HG03175 (cell line): ENCODE results near the gene NFIA.

Experiments
- ATAC-seq: cut with Tn5 transposase; IDR thresholded peaks from one replicate; pipeline ENCODE4 v1.9.1; 2021; ENCODE audit warnings: mild to moderate bottlenecking, moderate library complexity; ENCODE audit not compliant: unreplicated experiment

NFIA gene

DNA sequence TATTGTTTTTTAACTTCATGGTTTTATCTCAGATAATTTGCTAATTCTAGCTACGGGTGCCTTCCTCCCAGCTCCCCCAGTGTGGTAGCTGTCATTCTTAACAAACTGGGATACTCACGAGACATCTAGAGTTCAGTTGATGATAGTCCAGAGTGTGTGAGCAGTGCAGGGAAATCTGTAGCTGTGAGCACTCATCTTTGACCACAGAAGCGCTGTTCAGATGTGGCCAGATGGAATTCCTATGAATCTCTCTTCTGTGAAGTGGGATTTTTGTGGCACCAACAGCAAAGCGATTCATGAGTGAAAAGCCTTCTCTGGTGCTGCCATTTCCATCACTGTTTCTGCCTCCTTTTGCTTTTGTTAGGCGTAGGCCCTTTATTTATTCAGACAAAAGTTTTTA is 125.1 kb downstream of the NFIA start:
- ATAC-seq = no peak

DNA sequence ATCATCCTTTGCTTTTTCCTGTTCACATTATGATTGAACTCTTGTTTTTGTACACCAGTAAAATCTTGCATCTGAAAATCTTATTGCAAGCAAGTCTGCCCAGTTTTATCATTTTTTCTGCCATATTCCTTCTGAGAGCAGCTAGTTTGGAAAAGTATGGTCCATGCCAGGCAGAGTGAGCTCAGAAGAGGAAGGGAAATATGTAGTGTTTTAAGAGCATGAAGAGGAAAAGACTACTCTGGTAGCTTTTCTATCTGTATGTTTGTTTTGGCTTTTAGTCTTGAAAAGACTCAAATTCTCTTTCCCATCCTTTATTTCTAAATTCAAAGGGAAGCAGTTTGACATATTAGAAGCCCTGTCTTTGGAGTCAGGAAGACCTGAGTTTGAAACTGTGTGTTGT is 125.8 kb downstream of the NFIA start:
- ATAC-seq = no peak

DNA sequence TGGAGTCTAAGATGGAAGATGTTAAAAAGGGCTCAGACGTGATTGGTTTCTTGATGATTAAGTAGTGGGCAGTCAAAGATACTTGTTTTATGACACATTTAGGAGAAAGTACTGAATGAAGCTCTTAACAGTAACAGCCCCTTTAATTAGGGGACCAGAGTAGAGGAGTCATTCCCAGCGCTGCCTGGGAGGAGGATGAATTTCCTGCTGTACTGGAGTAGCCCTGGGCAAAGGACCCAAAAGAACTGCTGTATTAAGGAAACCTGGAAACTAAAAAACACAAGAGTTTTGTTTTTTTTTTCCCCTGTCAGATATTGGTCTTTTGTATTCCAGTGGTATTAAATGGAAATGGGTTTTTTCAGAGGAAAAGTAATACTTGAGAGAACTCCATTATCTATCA is 126.5 kb downstream of the NFIA start:
- no peak for ATAC-seq

DNA sequence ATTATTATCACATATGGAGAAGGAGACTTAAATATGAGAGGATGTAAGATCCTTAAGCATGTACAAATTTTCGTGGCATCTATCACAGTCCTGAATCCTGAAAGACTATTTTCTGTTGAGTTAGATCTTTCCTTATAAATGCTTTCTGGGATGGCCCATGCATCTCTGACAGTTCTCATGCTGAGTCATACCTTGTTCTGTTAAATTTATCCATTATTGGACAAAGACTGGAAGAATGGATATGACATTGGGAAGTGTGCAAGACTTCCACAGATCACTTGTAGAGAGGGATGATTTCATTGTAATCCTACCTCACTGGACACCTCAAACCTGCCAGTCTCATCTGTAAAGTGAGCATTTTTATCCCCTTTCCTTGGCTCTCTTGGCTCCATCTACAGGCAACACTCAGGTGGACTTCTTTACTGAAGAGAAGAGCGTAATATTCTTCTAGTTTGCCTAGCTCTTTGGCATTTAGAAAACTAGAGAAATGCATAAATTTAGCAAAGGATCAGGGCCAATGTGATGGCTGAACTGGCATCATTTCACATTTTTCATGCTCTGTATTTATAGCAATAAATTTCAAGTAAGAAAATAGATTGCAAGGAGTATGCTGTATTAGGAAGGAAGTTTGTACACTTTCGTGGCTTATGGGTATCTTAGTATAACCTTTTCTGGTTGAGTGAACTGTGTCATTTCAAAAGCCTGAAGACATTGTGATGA is 128.2 kb downstream of the NFIA start:
- no peak for ATAC-seq

DNA sequence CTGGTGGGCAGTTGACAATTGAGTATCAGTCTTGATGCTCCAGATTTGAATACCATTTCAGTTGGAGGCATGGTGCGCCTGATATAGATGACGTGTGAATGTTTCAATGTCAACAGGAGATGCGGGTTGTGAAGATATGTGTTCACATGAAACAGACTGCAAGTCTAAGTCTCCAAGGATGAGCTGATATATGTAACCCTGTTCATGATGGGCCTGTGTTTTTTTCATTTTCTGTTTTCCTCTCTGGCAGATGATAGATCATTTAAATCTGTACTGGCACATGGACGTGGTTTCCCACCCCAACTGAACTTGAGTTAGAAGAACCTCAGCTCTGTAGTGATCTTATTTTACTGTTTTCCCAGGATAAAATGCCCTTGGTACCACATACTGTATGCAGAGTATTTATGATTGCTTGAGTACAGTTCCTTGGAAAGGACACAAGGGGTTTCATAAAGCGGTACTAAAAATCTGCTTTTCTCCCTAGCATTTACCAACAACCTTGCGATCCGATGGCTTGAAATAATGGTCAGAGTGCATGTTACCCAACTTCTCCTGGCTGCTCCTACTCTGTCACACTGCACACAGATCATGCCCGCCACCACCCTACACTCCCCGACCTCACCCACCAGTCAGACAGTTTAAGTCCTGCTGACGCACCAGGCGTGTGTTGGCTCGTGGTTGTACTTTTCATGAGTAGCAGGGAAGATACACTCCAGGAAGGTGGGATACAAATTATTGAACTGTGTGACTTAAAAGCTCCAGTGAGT is 131.1 kb downstream of the NFIA start:
- ATAC-seq = no peak

DNA sequence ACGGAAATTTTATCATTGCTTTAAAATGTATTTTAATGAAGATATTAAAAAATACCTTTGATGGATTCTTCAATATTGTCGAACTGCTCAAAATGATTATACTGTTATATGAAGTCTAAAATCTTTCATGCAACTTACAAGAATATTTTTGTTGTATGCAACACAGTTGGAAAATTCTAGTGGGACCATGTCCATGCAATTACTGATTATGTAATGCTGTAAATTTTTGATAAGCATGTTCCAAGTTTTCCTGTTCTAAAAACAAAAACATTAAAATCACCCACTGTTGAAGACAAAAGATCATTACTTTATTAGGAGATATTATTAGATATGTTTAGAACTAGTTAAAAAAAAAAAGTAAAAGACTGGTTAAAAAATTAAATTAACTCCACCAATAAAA is 132.8 kb downstream of the NFIA start:
- no peak for ATAC-seq

DNA sequence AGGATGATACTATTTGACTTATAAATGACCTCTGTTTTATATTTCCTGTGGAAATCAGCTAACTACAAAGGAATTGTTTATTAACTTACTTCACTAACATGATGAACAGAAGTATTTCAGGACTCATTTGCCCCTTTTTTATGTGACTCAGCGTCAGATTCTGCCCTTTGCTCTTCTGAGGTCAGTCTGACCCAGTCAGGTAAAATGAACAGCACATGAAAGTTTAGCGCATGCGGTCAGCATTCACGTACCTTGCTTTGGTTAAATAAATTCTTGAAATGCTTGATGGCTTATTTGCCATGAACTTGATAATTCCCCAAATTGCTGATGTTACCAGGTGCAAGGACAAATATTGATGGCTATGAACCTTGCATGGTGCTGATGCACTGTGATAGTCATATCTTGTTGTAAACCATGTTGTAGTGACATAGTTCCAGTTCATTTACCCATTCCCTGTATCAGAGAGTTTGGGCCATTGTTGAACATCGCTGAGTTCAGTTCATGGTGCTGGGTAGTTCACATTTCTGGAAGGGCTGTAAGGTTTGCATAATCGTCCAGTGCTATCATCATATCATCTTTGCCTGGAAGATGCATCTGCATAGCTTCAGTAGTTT is 133.4 kb downstream of the NFIA start:
- no peak for ATAC-seq

DNA sequence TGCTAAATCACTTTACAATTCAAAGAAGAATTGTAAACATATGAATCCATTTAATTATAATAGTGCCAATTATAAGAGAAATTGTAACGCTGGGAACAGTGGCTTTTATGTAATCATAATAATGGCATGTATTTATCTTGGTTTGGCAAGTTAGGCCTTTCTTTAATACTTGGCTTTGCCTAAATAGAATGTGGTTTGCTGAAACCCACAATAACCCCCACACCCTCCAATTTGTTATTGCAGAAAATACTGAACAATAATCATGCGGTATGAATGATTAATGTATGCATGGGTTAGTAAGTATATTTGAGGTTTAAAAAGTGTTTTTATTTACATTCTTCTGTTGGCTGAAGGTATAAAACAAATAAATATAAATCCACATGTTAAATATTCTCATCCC is 138.2 kb downstream of the NFIA start:
- no peak for ATAC-seq

DNA sequence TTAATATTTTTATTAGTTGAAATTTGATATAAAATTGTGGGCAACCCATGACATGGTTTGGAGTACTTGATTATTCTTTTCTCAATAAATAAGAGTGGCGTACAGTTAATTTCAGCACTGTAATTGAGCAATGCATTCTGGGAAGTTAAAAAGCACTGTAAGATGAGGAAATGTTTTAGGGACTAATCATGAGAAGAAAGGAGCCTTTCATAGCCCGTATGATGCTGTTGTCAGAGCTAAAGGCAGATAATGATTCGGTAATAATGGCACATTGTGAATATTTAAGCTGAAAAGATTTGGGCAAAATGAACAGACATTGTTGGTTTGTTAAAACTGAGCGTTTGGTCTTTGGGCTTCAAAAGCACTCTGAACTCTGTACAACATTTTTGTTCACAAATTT is 139.3 kb downstream of the NFIA start:
- ATAC-seq = no peak

DNA sequence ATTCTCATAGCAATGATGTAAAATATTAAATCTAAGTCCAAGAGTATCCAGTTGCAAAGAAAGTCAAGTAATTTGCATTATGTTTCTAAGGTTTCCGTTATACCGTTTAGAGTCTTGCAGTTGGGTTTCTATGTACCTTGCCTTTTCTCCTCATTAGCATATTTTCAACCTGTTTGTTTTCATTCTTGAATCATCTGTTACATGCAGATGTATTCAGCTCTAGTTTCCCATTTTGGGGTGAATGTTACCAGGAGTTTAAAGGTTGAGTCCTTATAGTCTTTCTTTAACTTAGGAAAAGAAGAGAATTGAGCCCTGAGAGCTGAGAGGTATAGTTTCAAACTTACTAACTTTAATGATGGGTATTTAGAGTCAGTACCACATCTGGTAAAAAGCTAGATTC is 139.9 kb downstream of the NFIA start:
- ATAC-seq = no peak

DNA sequence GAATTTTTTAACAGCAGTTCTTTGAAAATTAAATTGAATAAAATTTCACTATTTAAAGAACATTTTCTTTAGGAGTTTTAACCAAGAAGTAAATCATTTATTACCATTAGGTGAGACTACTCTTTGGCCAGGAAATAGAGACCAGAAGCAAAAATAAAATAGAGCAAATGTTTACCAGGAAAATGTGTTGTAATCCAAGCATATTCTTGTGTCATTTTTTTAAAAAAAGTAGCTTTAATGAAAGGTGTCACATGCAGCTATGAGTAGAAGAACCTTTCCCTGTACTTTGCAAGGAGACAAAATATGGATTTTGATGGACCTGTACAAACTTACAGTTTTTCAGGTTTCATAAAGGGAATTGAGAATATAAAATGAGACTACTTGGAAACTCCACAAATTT is 140.8 kb downstream of the NFIA start:
- no peak for ATAC-seq

DNA sequence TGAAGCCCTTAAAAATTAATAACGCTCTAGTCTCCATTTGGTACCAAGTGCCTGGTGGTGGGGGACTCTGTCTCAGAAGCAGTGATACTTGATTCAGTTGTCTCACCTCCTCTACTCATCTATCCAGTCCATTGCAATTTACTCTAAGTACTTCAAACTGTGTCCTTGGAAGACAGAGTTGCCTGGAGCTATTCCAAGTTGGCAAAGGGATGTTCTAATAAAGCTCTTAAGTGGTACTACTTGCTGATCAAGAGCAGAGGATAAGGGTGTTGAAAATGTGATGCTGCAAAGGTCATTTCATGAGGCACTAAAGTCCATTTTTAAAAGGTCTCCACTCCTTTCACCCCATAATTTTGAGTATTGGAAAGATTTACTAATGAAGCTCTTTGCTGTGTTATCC is 142.2 kb downstream of the NFIA start:
- no peak for ATAC-seq

DNA sequence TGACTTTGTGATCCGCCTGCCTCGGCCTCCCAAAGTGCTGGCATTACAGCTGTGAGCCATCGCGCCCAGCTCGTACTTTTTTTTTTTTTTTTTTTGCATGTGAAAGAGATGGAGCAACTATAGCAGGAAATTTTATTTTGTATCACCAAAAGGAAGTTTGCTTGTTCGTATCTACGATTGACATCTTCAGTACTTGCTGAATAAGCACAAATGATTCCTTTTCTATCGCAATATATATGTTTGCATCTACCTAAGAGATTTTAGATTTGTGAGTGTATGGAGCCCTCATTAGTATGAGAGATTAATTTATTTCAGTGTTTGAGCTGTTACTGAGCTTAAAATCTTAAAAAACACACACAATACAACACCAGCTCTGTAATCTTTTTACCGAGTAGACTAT is 143.1 kb downstream of the NFIA start:
- ATAC-seq = no peak

DNA sequence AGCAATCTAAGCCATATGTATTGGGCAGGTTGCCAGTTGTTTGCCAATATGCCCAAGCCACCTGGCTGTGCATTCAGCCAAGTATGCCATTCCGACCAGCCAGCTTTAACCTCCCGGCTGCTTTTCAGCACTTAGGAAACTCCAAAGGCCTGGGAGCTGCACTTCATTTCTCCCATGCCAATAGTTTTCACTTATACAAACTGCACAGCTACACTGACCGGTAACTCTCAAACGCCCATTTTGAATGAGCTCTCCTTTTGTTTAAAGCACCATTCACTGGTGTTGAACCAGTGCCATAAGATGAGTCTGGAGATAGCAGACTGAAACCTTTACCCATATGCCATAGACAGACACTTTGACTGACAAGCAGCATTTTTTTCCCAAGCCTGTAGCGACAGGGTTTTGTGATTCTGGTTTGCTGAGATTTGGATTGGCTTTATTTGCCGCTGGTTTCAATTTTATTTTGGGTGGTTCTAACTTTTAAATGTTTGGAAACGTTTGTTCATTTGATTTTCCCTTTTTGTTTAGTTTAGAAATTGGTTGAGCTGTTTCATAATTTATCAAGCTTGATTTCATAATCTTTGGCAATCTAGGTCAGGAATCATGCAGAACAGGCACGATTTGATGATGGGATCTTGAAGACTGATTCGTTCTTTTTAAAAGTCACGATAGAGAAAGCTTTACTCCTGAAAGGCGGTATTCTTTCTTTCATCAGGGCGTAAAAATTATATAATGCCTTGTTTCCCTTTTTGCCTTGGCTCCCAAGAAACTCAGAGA is 144.6 kb downstream of the NFIA start:
- ATAC-seq = no peak

DNA sequence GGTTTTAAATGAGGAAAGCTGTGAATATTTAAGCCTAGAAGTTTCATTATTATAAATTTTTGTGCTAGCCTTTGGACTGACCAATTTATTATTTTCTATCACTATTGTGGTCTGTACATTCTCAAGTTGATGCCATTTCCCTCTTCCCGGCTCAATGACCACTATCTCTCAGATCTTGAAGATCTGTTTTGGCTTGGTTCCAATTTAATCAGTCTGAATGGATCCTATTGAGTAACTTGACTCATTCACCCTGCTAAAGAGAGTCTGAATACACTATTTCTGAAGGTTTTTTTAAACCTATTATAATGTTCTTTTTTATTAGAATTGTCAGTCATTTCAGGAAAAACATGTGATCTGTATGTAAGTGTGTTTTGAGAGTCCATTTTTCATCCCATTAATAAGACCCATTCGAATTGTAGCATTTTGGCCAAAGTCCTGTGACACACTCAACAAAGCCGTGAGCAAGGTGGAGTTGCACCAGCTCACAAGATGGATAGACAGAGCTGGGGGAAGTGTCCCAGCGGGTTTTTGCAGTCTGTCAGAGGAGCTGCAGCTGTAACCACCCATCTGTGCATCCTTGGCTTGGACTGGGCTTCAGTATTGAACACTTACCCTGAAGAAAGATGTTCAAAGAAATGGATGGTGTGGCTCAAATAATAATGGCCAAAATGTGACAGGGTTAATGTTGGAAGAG is 145.6 kb downstream of the NFIA start:
- ATAC-seq = no peak

DNA sequence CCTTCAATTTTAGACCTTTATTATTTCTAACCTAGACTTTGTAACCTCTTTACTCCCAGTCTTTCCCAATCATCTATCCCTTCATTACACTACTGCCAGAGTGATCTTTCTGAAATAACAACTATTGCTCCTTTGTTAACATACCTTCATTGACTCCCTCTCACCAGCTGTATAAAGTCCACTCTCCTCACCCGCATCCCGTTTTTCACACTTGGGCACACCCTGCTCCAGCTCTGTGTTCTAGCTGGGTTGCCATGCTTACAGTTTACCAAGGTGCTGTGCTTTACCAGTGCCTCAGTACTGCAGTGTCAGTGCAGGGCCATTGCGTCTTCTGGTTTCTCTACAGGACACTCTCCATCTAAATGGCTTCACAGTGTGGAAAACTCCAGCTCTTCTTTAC is 148.2 kb downstream of the NFIA start:
- ATAC-seq = no peak

DNA sequence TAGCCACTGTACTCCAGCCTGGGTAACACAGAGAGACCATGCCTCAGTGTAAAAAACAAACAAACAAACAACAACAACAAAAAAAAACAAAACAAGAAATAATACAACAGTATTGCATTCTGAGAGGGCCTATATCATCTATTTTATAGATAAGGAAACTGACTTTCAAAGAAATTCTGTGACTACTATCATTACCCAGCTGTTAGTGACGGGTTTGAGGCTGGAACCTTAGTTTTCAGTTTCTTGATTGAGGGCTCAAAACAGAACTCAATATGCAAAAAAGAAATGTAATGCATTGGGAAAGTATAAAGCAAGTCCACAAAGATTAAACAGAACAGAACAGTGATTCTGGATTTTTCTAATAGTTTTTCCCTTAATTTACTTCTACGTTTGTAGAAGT is 149.4 kb downstream of the NFIA start:
- ATAC-seq = no peak

DNA sequence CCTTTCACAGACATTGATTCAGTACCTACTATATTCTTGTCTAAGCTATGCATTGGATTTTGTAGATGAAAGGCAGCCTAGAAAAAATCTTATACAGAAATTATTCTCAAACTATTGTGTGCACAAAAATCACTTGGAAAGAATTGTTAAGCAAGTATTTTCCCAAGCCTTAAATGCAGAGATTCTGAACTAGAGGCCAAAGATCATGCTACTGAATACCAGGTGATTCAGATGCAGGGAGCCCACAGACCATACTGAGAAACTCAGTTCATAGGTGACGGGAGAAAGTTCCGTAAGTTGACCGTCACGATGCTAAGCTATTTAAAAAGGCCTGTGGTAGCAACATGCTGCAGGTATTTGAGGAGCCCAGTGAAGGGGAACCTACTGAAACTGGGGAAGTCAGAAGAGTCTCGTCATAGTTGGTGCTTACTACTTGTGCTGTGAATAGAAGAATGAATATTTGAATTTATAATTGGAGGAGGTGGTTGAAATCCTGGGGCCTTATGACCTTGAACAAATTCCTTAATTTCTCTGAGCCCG is 150.8 kb downstream of the NFIA start:
- no peak for ATAC-seq

DNA sequence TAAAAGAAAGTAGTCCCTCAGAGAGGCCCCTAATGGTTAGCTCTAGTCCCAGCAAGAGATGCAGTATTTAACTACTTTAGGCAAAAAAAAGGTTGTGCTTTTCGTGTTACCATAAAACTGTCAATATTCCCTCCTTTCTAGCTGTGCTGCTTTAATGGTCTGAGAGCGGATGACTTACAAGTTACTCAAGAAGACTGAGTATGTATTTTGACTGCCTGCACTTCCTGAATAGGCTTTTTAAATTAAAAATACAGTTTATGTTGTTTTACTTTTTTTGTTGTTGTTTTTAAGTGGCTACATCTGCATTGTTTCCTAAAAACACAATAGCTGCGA is 152.2 kb downstream of the NFIA start:
- no peak for ATAC-seq

DNA sequence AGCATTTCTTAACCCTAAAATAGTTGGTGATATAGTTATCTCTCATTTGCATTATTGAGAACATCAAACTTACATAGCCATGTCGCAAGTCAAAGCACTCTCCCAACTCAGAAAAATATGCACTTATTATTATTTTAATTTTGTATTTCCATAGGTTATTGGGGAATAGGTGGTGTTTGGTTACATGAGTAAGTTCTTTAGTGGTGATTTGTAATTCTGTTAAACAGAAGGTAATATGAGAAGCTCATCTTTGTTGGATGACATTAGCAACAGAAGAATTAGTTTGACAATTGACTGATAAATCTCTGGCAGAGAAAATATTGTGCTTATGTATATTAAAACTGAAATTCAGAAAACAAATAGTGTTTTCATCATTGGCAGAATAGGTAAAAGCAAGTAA is 154.8 kb downstream of the NFIA start:
- ATAC-seq = no peak
